Trophoblast cell (in vitro differentiated cells and primary cell): Measurements from ENCODE around the gene ERAP2.
A peak's percentile ranks its signal among the peaks of the same experiment; 100 is the strongest.

Experiments used
- DNase-seq, 2 donors: peaks; one replicate each; pipeline ENCODE4 v3.0.0-alpha.2; 2016
- H2AFZ ChIP-seq: 2 replicates; pipeline ENCODE4 v1.6.1; 2013; ENCODE audit warnings: low read length, moderate library complexity, mild to moderate bottlenecking; ENCODE audit not compliant: insufficient read depth, poor library complexity
- H2AK5ac ChIP-seq: 2 replicates; pipeline ENCODE4 v1.6.1; 2013; ENCODE audit warnings: mild to moderate bottlenecking, low read length
- H2BK120ac ChIP-seq: 2 replicates; pipeline ENCODE4 v1.6.1; 2013; ENCODE audit warnings: low read length, mild to moderate bottlenecking, moderate library complexity; ENCODE audit not compliant: insufficient read depth, poor library complexity
- H2BK12ac ChIP-seq: 2 replicates; pipeline ENCODE4 v1.6.1; 2013; ENCODE audit warnings: mild to moderate bottlenecking, low read length, moderate library complexity
- H2BK5ac ChIP-seq: 2 replicates; pipeline ENCODE4 v1.6.1; 2013; ENCODE audit warnings: low read length, low read depth, moderate library complexity, mild to moderate bottlenecking; ENCODE audit not compliant: poor library complexity
- H3K14ac ChIP-seq: 2 replicates; pipeline ENCODE4 v1.6.1; 2013; ENCODE audit warnings: mild to moderate bottlenecking, low read length
- H3K18ac ChIP-seq: 2 replicates; pipeline ENCODE4 v1.6.1; 2013; ENCODE audit warnings: mild to moderate bottlenecking, low read length
- H3K23ac ChIP-seq: 2 replicates; pipeline ENCODE4 v1.6.1; 2013; ENCODE audit warnings: low read length
- H3K27ac ChIP-seq: 2 replicates; pipeline ENCODE4 v1.5.1; 2013; ENCODE audit warnings: low read depth, mild to moderate bottlenecking, inconsistent platforms, low read length, moderate library complexity
- H3K27me3 ChIP-seq: 2 replicates; pipeline ENCODE4 v1.6.1; 2013; ENCODE audit warnings: inconsistent platforms, mild to moderate bottlenecking, low read length, moderate library complexity; ENCODE audit not compliant: insufficient read depth
- H3K36me3 ChIP-seq, 2 experiments: 1 replicate in 1 of 2; 2 replicates in 1 of 2; pipeline ENCODE4 v1.6.1; 2013; ENCODE audit warnings: low read length in 2 of 2, mild to moderate bottlenecking in 2 of 2, moderate library complexity in 1 of 2; ENCODE audit not compliant: insufficient read depth in 2 of 2, control insufficient read depth in 1 of 2
- H3K4ac ChIP-seq: 2 replicates; pipeline ENCODE4 v1.6.1; 2013; ENCODE audit warnings: low read depth, mild to moderate bottlenecking, low read length, moderate library complexity
- H3K4me1 ChIP-seq, 2 experiments: 1 replicate in 1 of 2; 2 replicates in 1 of 2; pipeline ENCODE4 v1.6.1; 2013; ENCODE audit warnings: low read length in 2 of 2, mild to moderate bottlenecking in 2 of 2, moderate library complexity in 1 of 2; ENCODE audit not compliant: insufficient read depth in 2 of 2, control insufficient read depth in 1 of 2
- H3K4me2 ChIP-seq: 2 replicates; pipeline ENCODE4 v1.6.1; 2013; ENCODE audit warnings: inconsistent platforms, mild to moderate bottlenecking, low read length, moderate library complexity
- H3K4me3 ChIP-seq: 2 replicates; pipeline ENCODE4 v1.5.1; 2013; ENCODE audit warnings: mild to moderate bottlenecking, low read depth, low read length, inconsistent platforms
- H3K79me1 ChIP-seq: one replicate; pipeline ENCODE4 v1.6.1; 2013; ENCODE audit warnings: low read length
- H3K79me2 ChIP-seq: 2 replicates; pipeline ENCODE4 v1.6.1; 2013; ENCODE audit warnings: low read length, mild to moderate bottlenecking; ENCODE audit not compliant: control insufficient read depth, insufficient read depth, poor library complexity
- H3K9ac ChIP-seq: 2 replicates; pipeline ENCODE4 v1.6.1; 2013; ENCODE audit warnings: mild to moderate bottlenecking, low read length
- H3K9me3 ChIP-seq: 2 replicates; pipeline ENCODE4 v1.6.1; 2013; ENCODE audit warnings: low read depth, mild to moderate bottlenecking, control low read depth, inconsistent platforms, low read length; ENCODE audit not compliant: insufficient read depth
- H4K12ac ChIP-seq: 2 replicates; pipeline ENCODE4 v1.6.1; 2013; ENCODE audit warnings: low read depth, mild to moderate bottlenecking, low read length, moderate library complexity
- H4K8ac ChIP-seq: 2 replicates; pipeline ENCODE4 v1.6.1; 2013; ENCODE audit warnings: low read depth, mild to moderate bottlenecking, low read length, moderate library complexity
- H4K91ac ChIP-seq: one replicate; pipeline ENCODE4 v1.6.1; 2013; ENCODE audit warnings: low read depth, mild to moderate bottlenecking, low read length, moderate library complexity
- WGBS: extraction: QIAGEN DNeasy Blood & Tissue Kit; methylation state at CpG from one replicate; pipeline ENCODE4 v1.1.7; 2013; ENCODE audit warnings: missing lambda C conversion rate; ENCODE audit not compliant: insufficient read length, insufficient coverage; ENCODE audit errors: extremely low coverage; 5-methylcytosine and 5-hydroxymethylcytosine counted together

The ERAP2 gene

DNA sequence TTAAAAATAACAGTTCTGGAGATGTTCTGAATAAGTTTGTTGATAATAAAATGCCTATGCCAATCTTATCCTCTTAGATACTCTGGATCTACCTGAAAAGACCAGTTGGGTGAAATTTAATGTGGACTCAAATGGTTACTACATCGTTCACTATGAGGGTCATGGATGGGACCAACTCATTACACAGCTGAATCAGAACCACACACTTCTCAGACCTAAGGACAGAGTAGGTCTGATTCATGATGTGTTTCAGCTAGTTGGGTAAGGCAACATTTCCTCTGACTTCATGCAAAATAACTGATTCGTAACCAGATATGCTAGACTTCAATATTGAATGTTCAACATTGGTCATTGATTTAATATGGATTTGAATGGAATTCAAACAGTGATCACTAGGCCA lies 27.0 kb downstream of the ERAP2 start:
- Histone ChIP-seq H3K27ac (no peak overlapping the region), H3K4me2 (no peak overlapping the region), H4K91ac (no peak overlapping the region), H3K14ac (no peak overlapping the region), H3K18ac (no peak overlapping the region), H2AK5ac (no peak overlapping the region), H2BK12ac (no peak overlapping the region), H3K4me3 (no peak overlapping the region), H2BK5ac (no peak overlapping the region), H4K12ac (no peak overlapping the region), H3K27me3 (no peaks in the 10 kb centered on the region), H3K4me1 (no peaks in the 10 kb centered on the region), H3K9me3 (no peaks in the 10 kb centered on the region), H3K4ac (no peak overlapping the region), H3K36me3 (no peaks in the 10 kb centered on the region), H3K23ac (no peak overlapping the region), H2BK120ac (no peak overlapping the region), H3K79me1 (no peaks in the 10 kb centered on the region), H3K9ac (no peak overlapping the region), H2AFZ (no peak overlapping the region), H3K79me2 (no peaks in the 10 kb centered on the region), H4K8ac (no peak overlapping the region)
- no peak for DNase-seq
- no CpG with 5 or more reads among the region's 2 CpGs for WGBS

DNA sequence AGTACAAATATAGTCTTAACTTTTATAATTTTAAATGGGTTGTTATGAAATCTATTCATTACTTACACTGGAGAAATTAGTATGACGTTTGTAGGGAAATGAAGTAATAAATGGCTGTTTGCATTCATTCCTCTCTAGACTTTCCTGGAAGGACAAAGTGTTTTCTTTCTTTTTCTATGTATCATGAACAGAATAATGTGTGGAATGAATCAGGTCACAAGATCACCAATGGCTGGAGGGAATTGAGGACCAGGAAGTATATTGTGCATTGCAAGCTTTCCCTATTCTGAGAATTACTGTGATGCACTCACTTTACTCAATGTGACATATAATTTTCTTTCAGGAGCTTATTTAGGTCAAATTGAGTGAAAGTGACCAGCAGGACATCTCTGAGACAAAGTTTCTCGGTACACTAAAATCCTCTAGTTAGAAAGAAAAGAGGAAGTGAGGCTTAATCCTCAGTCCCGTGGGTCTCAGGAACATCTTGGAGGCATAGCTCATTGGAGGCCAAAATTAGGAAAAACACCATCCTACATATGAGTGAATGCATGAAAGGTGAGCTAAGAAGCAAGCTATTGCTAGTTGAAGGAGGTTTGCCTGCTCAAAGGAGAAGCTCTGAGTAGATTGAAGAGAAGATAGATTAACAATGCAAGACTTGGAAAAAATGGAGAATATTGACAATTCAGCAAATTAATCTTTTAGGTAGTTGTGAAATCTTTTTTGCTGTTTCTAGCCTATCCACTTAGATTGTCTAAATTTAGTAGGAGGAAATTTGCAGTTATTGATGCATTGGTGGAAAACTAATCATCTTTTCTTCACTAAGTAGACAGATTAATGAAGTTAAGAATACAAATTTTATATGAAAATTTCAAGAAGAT lies 28.0 kb downstream of the ERAP2 start:
- WGBS, result no CpG with 5 or more reads among the region's 3 CpGs
- H3K36me3 ChIP-seq, result no peaks in the 10 kb centered on the region
- no peak overlapping the region for H2BK12ac ChIP-seq
- H3K9ac ChIP-seq, result no peak overlapping the region
- H3K23ac ChIP-seq, result no peak overlapping the region
- H3K4me1 ChIP-seq, result no peaks in the 10 kb centered on the region
- no peak overlapping the region for H2AFZ ChIP-seq
- no peak overlapping the region for H2BK120ac ChIP-seq
- H3K27ac ChIP-seq, result no peak overlapping the region
- H3K4me3 ChIP-seq, result no peak overlapping the region
- H3K4me2 ChIP-seq, result no peak overlapping the region
- no peak overlapping the region for H4K8ac ChIP-seq
- H3K27me3 ChIP-seq, result no peaks in the 10 kb centered on the region
- H3K79me1 ChIP-seq, result no peaks in the 10 kb centered on the region
- H2AK5ac ChIP-seq, result no peak overlapping the region
- no peak overlapping the region for H2BK5ac ChIP-seq
- no peak overlapping the region for H4K91ac ChIP-seq
- H3K79me2 ChIP-seq, result no peaks in the 10 kb centered on the region
- no peak overlapping the region for H4K12ac ChIP-seq
- H3K9me3 ChIP-seq, result no peaks in the 10 kb centered on the region
- H3K4ac ChIP-seq, result no peak overlapping the region
- H3K14ac ChIP-seq, result no peak overlapping the region
- no peak overlapping the region for H3K18ac ChIP-seq
- DNase-seq, result peak; percentile 30 to 62

DNA sequence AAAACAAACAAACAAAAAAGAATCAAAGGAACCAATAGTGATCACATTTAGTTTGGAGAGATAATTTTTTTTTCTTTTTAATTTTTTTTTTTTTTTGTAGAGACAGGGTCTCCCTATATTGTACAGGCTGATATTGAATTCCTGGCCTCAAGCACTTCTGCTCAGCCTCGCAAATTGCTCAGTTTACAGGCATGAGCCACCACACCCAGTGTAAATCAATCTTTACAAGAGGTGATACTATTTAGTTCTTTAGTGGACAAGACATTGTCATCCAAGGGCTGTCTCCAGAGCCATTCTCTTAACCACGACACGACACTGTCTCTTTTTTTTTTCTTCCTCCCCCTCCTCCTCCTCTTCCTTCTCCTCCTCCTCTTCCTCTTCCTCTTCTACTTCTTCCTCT lies 29.6 kb downstream of the ERAP2 start:
- Histone ChIP-seq H2BK12ac (no peak overlapping the region), H4K8ac (no peak overlapping the region), H3K79me1 (no peaks in the 10 kb centered on the region), H2BK120ac (no peak overlapping the region), H2BK5ac (no peak overlapping the region), H4K91ac (no peak overlapping the region), H3K14ac (no peak overlapping the region), H3K4me1 (no peaks in the 10 kb centered on the region), H3K9ac (no peak overlapping the region), H3K79me2 (no peaks in the 10 kb centered on the region), H3K4me2 (no peak overlapping the region), H2AFZ (no peak overlapping the region), H3K4ac (no peak overlapping the region), H3K9me3 (no peaks in the 10 kb centered on the region), H3K23ac (no peak overlapping the region), H3K18ac (no peak overlapping the region), H3K27me3 (no peaks in the 10 kb centered on the region), H3K36me3 (no peaks in the 10 kb centered on the region), H4K12ac (no peak overlapping the region), H3K27ac (no peak overlapping the region), H3K4me3 (no peak overlapping the region), H2AK5ac (no peak overlapping the region)
- no peak for DNase-seq
- no CpG with 5 or more reads among the region's 3 CpGs for WGBS

DNA sequence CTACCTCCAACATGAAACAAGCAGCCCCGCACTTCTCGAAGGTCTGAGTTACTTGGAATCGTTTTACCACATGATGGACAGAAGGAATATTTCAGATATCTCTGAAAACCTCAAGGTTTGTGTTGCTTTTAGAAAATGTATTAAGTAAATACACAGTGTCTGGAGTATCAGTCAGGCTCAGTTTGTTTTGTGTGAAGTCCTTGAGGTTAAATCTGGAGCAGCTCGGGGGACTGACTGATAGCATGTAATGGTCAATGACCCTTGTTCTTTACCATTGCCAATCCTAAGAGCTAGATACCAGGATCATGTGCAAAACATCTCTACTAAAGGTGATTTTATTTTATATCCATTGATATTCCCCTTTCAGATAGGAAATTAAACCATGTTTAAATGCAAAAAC lies 32.7 kb downstream of the ERAP2 start:
- H2BK12ac ChIP-seq, result no peak overlapping the region
- H2AFZ ChIP-seq, result no peak overlapping the region
- H2BK120ac ChIP-seq, result no peak overlapping the region
- no peaks in the 10 kb centered on the region for H3K9me3 ChIP-seq
- no peak overlapping the region for H3K14ac ChIP-seq
- no peaks in the 10 kb centered on the region for H3K79me2 ChIP-seq
- H3K18ac ChIP-seq, result no peak overlapping the region
- no peak overlapping the region for H4K8ac ChIP-seq
- DNase-seq, result no peak
- H4K12ac ChIP-seq, result no peak overlapping the region
- H2BK5ac ChIP-seq, result no peak overlapping the region
- no CpG with 5 or more reads among the region's 4 CpGs for WGBS
- no peak overlapping the region for H3K4me2 ChIP-seq
- no peak overlapping the region for H3K4ac ChIP-seq
- no peak overlapping the region for H3K23ac ChIP-seq
- no peak overlapping the region for H3K27ac ChIP-seq
- H4K91ac ChIP-seq, result no peak overlapping the region
- H3K4me3 ChIP-seq, result no peak overlapping the region
- no peaks in the 10 kb centered on the region for H3K4me1 ChIP-seq
- no peaks in the 10 kb centered on the region for H3K79me1 ChIP-seq
- no peak overlapping the region for H3K9ac ChIP-seq
- no peaks in the 10 kb centered on the region for H3K27me3 ChIP-seq
- no peak overlapping the region for H2AK5ac ChIP-seq
- no peaks in the 10 kb centered on the region for H3K36me3 ChIP-seq
